Psoas muscle (tissue), 8 donors: ENCODE data around the gene NF1. TPM values are rescaled to one million over a fixed set of nuclear protein-coding genes. Genes with fewer than 3 reads are reported as not detected.

ENCODE experiments used
- ATAC-seq, 4 donors: fragments of 200-7000 bp; cut with Tn5 transposase; one replicate each; pipeline ENCODE4 v1.9.1; 2020; ENCODE audit warnings: moderate library complexity in 3 of 4, mild to moderate bottlenecking in 2 of 4
- DNase-seq, 2 donors: peaks; one replicate each; pipeline ENCODE4 v3.0.0-alpha.2; 2020
- H3K27ac ChIP-seq: fragments of 200-600 bp; one replicate; pipeline ENCODE4 v1.8.0; 2022
- H3K27me3 ChIP-seq, 3 donors: fragments of 200-600 bp in 1 of 3; one replicate each; pipeline versions ENCODE4 v1.6.1 to v1.8.0; 2013 to 2022; ENCODE audit warnings: low read length in 2 of 3, mild to moderate bottlenecking in 2 of 3, moderate library complexity in 1 of 3; ENCODE audit not compliant: insufficient read depth in 3 of 3
- H3K36me3 ChIP-seq, 2 donors: fragments of 200-600 bp in 1 of 2; one replicate each; pipeline versions ENCODE4 v1.6.1 to v1.8.0; 2013 to 2022; ENCODE audit warnings: low read depth in 1 of 2, mild to moderate bottlenecking in 1 of 2, moderate library complexity in 1 of 2; ENCODE audit not compliant: insufficient read depth in 1 of 2
- H3K4me1 ChIP-seq: fragments of 200-600 bp; one replicate; pipeline ENCODE4 v1.8.0; 2022
- H3K4me3 ChIP-seq: fragments of 200-600 bp; one replicate; pipeline ENCODE4 v1.8.0; 2022; ENCODE audit warnings: mild to moderate bottlenecking
- H3K9me3 ChIP-seq: fragments of 200-600 bp; one replicate; pipeline ENCODE4 v1.8.0; 2022
- CTCF ChIP-seq: fragments of 200-600 bp; IDR thresholded peaks from one replicate; pipeline ENCODE4 v1.8.0; 2022; ENCODE audit warnings: antibody characterized with exemption
- WGBS, 3 donors: extraction: QIAGEN DNeasy Blood & Tissue Kit; methylation state at CpG; one replicate each; pipeline versions ENCODE4 v1.1.6 to v1.1.7; 2013; 5-methylcytosine and 5-hydroxymethylcytosine counted together
- intact Hi-C, 2 donors: fragments of 100-400 bp; cut with DNase I; formaldehyde crosslinking; loops; one replicate each; pipeline versions ENCODE4 v1.11.0 to v1.14.2; 2022
- polyA plus RNA-seq, 3 donors: library from polyadenylated mRNA; stranded (reverse); fragments of 200-250 nt; gene quantifications; one replicate each; pipeline ENCODE4 v1.2.3, GENCODE V29; 2013
- total RNA-seq, 4 donors: library from RNA; stranded (reverse); fragmentation: NEBNext Ultra II Directional in 2 of 4; extraction: Animal tissue kit (Norgen Biotek cat#: 25700) in 2 of 4; gene quantifications; one replicate each; pipeline versions ENCODE4 v1.2.1 to v1.2.4, GENCODE V29; 2021 to 2023
- donor health status: healthy with polysubstance abuse.
- donor health status: DM: no; HTN: no; CAD: no; lungs with moderate emphysema.
- donor health status: Bipolar disorder and iron deficiency.
- donor health status: healthy.
- donor health status: DM: yes; HTN: yes; CAD: no.
- donor health status: DM: no; HTN: no; CAD: no.
- donor health status: DM: no; HTN: no; CAD: no.
- donor health status: DM: yes; HTN: yes; CAD: no.

The NF1 gene
- total and polyA plus RNA-seq, 7 donors = 3.5 to 35.5 (median 27.4) TPM

DNA sequence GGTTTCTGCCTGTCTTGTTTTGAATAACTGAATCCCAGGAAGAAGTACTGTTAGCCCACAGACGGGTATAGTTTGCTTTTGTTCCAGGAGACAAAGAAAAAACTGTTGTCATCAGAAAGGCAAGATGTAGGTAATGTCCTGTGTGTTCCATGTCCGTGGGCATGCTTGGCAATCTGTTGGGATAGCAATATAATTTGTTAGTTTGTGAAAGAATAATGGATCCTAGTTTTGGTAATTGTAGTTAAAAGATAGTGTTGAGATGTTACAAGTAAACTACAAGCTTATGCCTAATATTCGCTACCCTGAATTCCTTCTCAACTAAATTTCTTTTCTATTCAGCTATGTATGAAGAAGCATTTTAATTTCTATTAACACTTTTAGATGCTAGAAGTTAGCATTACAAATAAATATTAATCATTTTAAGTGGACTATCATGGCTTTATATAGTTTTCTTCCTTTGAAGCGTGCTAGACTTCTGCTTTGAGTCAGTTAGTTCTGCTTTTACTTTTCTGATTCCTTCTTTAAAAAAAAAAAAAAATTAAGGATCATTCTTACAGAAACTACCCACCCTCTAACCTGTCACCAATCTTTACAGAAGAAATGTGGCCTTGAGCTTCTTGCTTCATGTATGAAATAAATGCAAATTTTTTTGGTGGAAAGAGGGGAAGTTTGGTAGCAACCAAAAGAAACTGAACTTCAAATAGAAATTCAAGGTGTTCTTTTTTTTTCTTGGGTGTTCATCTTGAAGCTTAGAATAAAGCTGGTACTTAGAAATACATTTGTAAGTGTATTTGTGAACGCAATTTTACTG is 224.3 kb downstream of the NF1 start:
- no peak for DNase-seq
- Histone ChIP-seq H3K4me1 (no peaks in the 10 kb centered on the region), H3K4me3 (peak overlapping the region; percentile 5), H3K27me3 (no peaks in the 10 kb centered on the region), H3K9me3 (no peaks in the 10 kb centered on the region), H3K36me3 (no peaks in the 10 kb centered on the region), H3K27ac (no peak overlapping the region)
- ATAC-seq = no peak
- intact Hi-C loops = no loop called here
- 81 to 87% (median 81%) methylated on average over 5 of the region's 5 CpGs for WGBS, 3 donors
- no peak for TF ChIP-seq CTCF

GRCh38 chr17:31320241-31320640 is 225.5 kb downstream of the NF1 start:
- 90 to 96% (median 90%) methylated on average over 2 of the region's 2 CpGs for WGBS, 3 donors
- TF ChIP-seq CTCF = no peak
- Histone ChIP-seq H3K36me3 (no peaks in the 10 kb centered on the region), H3K9me3 (no peaks in the 10 kb centered on the region), H3K4me1 (no peaks in the 10 kb centered on the region), H3K4me3 (peak overlapping the region; percentile 24), H3K27me3 (no peaks in the 10 kb centered on the region), H3K27ac (no peak overlapping the region)
- intact Hi-C loops = no loop called here
- ATAC-seq (no peak), DNase-seq (no peak)

- no peaks in the 10 kb centered on the region for H3K27me3 ChIP-seq
- H3K4me3 ChIP-seq = peak overlapping the region; percentile 24
- no peaks in the 10 kb centered on the region for H3K9me3 ChIP-seq
- no peak overlapping the region for H3K27ac ChIP-seq
- 72 to 81% (median 80%) methylated on average over 1 of the region's 1 CpG for WGBS, 3 donors
- H3K36me3 ChIP-seq = peaks cover 0 to 2% of the 10 kb centered on the region in 2 donors
- TF ChIP-seq CTCF = no peak
- intact Hi-C loops = no loop called here
- DNase-seq (no peak), ATAC-seq (no peak)
- H3K4me1 ChIP-seq = no peaks in the 10 kb centered on the region
Observed at GRCh38 chr17:31320791-31321190, 226.0 kb downstream of the NF1 start.

DNA sequence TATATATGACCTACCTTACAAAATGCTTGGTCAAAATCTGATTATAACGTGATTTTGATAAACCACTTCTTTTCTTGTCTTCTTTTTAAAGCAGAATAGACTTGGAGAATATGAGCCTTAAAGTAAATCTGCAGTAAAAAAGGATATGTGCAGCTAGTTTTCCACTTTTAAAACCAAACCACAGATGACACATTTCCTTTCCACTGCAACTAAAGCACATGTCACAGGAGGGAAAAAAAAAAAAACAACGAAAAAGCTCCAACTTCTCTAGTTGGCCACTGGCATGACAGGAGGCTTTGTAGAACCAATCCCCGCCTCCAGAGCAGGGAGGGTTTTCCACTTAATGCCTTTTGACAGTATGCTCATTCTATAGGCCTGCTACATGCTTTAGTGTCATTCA is 226.7 kb downstream of the NF1 start, which contains the start of gene EVI2A:
Gene EVI2A (minus strand): TSS at position 142 of the 400 bp plus-strand sequence. CDS start 2,609 bp downstream, outside the sequence.
- Histone ChIP-seq H3K4me1 (no peaks in the 10 kb centered on the region), H3K27ac (no peak within 1 kb of the TSS)

More for the DNA sequence above, 226.7 kb downstream of the NF1 start, which contains the start of gene EVI2A:
- DNase-seq = no peak
- Histone ChIP-seq H3K36me3 (peaks cover 0 to 9% of the 10 kb centered on the region in 2 donors), H3K9me3 (no peaks in the 10 kb centered on the region), H3K27me3 (no peaks in the 10 kb centered on the region), H3K4me3 (peak within 1 kb of the TSS; percentile 24)
- WGBS, 3 donors = 71 to 78% (median 77%) methylated on average over 3 of the region's 3 CpGs
- intact Hi-C loops = no loop called here
- ATAC-seq = peak in 1 of 4 donors; percentile 41
- no peak for TF ChIP-seq CTCF
